COR-L47 (cell line): ENCODE results near the gene CPO.

ENCODE experiments used
- DNase-seq: peaks from one replicate; lab custom pipeline; 2025; lab: John Stamatoyannopoulos, UW

Gene CPO

DNA sequence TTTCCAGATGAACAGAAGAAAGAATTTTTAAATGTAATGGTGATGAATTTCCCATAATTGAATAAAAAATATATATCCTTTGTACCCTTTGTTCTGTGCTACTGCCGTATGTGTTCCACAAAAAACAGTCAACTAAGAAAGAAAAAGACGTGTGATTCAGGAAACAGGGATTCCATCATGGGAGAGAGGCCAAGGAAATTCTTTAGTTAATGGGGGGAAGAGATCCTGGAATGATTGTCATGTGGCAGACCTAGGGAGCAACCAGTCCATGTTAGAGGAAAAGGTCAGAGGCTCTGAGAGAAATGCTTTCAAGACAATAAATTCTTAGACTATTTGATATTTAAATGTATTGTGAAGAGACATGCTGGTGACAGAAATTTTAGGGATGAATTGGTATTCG is 76.6 kb downstream of the CPO start:
- no peak for DNase-seq
